ENCODE results near the gene ZNF689. TPM values are rescaled to one million over a fixed set of nuclear protein-coding genes. Genes with fewer than 3 reads are reported as not detected.

The ZNF689 gene
- total and polyA plus RNA-seq, 2 of the 4 experiments (the other 2 are of a cell fraction): 2.7 to 2.9 TPM

- H3K79me1 ChIP-seq (ENCODE audit: low read depth in 1 of 2, low read length in 2 of 2): peaks cover 5 to 15% of the 10 kb centered on the region in 2 experiments; a peak in 3 of 4 replicates
- H3K14ac ChIP-seq (replicated peaks; ENCODE audit: low read depth, low read length): no peak overlapping the region
- no peak overlapping the region for H2BK5ac ChIP-seq (ENCODE audit: low read depth, low read length, poor library complexity, severe bottlenecking)
- H4K5ac ChIP-seq (ENCODE audit: low read depth, low read length): no peak overlapping the region; the same call in 1 of the 2 replicates
- no peaks in the 10 kb centered on the region for H3K9me1 ChIP-seq (ENCODE audit: insufficient read depth, low read length)
- H3K4me1 ChIP-seq (ENCODE audit: control insufficient read depth, insufficient read depth, low read length): peaks cover 9% of the 10 kb centered on the region
- H2AK9ac ChIP-seq (replicated peaks; ENCODE audit: low read depth, low read length, poor library complexity): no peak overlapping the region
- no peaks in the 10 kb centered on the region for H4K20me1 ChIP-seq (ENCODE audit: insufficient read depth, low read length)
- no peak overlapping the region for H3K4me2 ChIP-seq (ENCODE audit: low read depth, low read length)
- H3K18ac ChIP-seq (ENCODE audit: low read depth, low read length): no peak overlapping the region
- no peak overlapping the region for H2BK20ac ChIP-seq (ENCODE audit: low read depth, low read length)
- intact Hi-C loops (cut with micrococcal nuclease) (no loop called here), in situ Hi-C loops (cut with MboI; ENCODE audit: low sequenced_read_pairs) (no loop called here), dilution Hi-C loops (cut with HindIII; ENCODE audit: low sequenced_read_pairs, unreplicated experiment) (no loop called here)
- no peak overlapping the region for H3K4me3 ChIP-seq (ENCODE audit: insufficient read depth, low read depth, low read length)
- H3K27me3 ChIP-seq (ENCODE audit: control insufficient read depth, insufficient read depth, low read length): peaks cover 6% of the 10 kb centered on the region; the same call in 1 of the 2 replicates
- no peak overlapping the region; the same call in 2 of the 3 replicates for H2BK15ac ChIP-seq (ENCODE audit: low read depth, low read length)
- peak overlapping the region; percentile 8; the same call in 1 of the 2 replicates for H3K23ac ChIP-seq (ENCODE audit: low read depth, low read length)
- H3K9me3 ChIP-seq (ENCODE audit: control insufficient read depth, insufficient read depth, low read length): no peaks in the 10 kb centered on the region
- H4K91ac ChIP-seq (ENCODE audit: insufficient read depth, low read depth, low read length): no peak overlapping the region
- ChIA-PET CTCF (interaction anchor here (0.6 kb wide), 1 partner anchor 29 kb away, joined by 6 read pairs; no protein-coding TSS in a partner anchor), POLR2A (ENCODE audit: unreplicated experiment) (no interaction called here)
- H3K9ac ChIP-seq (ENCODE audit: low read depth, low read length): no peak overlapping the region
- H2BK120ac ChIP-seq (ENCODE audit: low read depth, low read length): no peak overlapping the region; the same call in 1 of the 2 replicates
- no peak overlapping the region for H3K56ac ChIP-seq (ENCODE audit: extremely low read depth, insufficient read depth, low read length)
- peak overlapping the region; percentile 21; the same call in 1 of the 2 replicates for H3K27ac ChIP-seq (ENCODE audit: insufficient read depth, low read length)
- BruUV-seq (replicated peaks): no TSS peak
- peak; percentile 24; the same call in 1 of the 2 replicates for TF ChIP-seq CEBPB (IDR thresholded peaks at IDR 0.05; ENCODE audit: low read depth, low read length)
- no peak for TF ChIP-seq RCOR1 (IDR thresholded peaks at IDR 0.05; ENCODE audit: insufficient replicate concordance, low read length)
- DNase-seq: peak; percentile 27
- H3K4ac ChIP-seq (ENCODE audit: low read depth, low read length): no peak overlapping the region
- no peaks in the 10 kb centered on the region for H3K36me3 ChIP-seq (ENCODE audit: control insufficient read depth, insufficient read depth, low read length)
- H2AFZ ChIP-seq (replicated peaks; ENCODE audit: low read length, poor library complexity): no peak overlapping the region
- no peak for ATAC-seq (ENCODE audit: low read depth)
- WGBS, 2 experiments (ENCODE audit: extremely low coverage in 2 of 2, insufficient read length in 1 of 2): 97% methylated on average over 5 of the region's 14 CpGs; no CpG with 5 or more reads in 1 of the 2 experiments
- no peak overlapping the region; a peak in 1 of 4 replicates for H4K8ac ChIP-seq (ENCODE audit: low read depth in 2 of 2, low read length in 2 of 2)
- peak overlapping the region; percentile 72; the same call in 1 of the 2 replicates for H2AK5ac ChIP-seq (ENCODE audit: low read depth, low read length)
Observed at GRCh38 chr16:30567160-30567990, 42.8 kb downstream of the ZNF689 start.

All from IMR-90 (cell line).